NCI-H446 (cell line): ENCODE results near the gene GATA2.

ENCODE experiments used
- DNase-seq, 2 experiments: peaks; one replicate each; lab custom pipeline; 2025; lab: John Stamatoyannopoulos, UW

GATA2 gene

DNA sequence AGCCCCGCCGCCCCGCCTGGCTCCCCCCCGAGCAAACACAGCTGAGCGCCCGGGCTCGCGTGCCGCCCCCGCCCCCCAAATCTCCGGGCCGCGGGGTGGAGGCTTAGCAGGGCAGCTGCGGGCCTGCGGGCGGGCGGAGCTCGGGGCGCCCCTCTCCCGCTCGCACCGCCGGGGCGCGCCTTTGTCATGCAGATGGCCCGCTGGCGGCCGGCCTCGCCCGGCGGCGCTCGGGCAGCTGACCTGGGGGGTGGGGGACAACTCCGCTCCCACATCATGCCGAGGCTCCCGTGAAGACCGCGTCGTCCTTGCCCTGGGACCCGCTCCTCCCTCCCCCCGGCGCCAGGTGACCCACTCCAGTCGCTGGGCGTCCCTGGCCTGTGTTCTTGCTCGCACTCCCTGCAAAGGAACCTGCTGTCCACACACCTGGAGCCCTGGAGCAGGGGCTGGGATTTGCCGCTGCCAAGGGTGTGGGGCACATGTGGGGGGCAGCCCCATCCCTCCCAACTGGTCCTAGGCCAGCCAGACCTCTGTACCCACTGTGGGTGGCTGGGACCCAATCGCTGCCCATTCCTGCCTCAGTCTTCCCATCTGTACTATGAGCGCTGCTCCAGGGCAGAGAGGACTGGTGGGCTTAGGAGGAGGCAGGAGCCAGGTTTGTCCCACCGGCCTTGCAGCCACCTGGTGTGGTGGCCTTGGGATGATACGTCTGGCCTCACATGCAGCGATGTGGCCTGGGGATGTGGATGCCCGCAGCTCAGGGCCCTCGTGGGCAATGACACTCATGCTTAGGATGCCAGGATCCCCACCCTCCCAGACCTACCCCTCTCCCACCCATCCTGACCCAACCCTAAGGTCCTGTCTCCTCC, 59.8 kb downstream of the GATA2 start:
- DNase-seq = no peak

DNA sequence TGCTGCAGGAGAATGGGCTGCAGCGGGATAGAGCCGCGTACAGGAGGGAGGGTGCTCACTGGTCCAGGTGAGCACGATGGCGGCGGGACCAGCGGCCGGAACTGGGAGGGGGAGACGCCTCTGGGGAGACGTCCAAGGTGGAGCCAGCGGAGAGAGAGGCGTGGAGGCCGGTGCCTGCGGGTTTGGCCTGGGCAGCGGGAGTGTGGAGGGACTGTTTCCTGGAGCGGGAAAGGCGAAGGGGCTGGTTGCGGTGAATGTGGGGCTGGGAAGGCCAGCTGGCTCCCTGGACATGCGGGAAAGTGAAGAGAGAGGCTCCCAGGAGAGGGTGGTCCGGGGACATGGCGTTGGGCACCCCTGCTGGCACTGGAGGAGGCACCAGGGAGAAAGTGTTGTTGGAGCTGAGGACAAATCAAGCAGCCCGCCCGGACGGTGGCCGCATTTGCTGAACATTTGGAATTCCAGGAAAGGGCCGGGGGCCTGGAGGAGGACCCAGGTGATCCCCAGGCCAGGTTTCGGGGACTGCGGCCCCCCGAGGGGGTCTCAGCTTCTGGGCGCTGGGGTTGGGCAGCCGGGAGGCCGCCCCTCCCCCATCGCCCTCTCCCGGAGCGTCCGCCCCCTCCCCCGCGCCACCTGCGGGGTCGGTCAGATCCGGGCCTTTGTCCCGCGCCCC, 60.6 kb downstream of the GATA2 start:
- DNase-seq = no peak

DNA sequence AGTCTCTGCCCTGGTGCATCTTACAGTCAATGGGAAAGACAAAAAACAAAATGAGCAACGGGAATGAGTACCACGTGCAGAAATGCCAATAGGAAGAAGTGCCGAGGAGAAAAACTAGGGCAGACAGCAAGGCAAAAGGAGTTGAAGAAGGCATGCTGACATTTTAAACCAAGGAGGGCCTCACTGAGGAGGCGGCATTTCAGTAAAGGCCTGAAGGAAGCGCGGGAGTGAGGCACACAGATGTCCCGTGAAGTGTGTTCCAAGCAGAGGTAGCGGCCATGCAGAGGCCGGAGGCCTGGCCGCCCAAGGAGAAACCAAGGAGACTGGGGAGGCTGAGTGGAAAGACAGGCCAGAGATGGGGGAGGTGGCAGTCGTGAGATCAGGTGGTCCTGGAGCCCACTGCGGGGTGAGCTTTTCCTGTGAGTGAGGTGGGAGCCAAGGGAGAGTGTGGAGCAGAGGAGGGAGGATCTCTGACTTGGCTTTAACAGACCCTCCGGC, 61.1 kb downstream of the GATA2 start:
- no peak for DNase-seq

DNA sequence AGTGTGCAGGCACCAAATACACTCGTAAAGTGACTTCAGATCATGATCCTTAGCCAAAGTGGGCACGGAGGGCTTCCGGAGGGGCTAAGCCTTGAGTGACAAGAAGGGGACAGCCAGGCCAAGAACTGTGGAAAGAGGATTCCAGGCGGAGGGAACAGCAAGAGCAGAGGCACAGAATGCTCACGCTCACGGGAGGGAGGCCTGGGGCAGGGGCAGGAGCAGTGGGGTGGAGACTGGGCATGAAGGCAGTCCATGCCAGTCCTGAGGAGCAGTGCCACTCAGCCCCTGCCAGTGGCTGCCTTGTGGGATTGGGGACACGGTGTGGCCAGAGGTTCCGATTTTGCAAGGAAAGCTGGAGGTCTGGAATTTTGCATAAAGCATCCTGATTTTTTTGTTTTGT, 62.3 kb downstream of the GATA2 start:
- DNase-seq = no peak

DNA sequence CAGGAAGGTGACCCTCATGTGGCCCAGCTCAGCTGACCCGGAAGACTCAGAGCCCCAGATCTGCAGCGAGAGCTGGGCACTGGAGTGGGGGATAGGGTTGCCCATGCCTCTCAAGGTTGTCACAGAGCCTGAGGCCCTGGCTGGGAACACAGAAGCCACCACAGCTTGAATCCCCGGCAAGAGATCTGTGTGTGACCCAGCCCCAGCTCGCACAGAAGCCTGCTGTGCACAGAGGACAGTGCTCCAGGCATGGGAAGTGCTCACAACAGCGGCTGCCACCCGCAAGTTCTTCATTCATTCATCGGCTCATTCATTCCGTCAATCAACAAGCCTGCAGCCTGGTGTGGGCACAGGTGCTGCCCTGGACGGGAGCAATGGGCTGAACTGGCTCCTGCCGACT, 62.7 kb downstream of the GATA2 start:
- DNase-seq = no peak

DNA sequence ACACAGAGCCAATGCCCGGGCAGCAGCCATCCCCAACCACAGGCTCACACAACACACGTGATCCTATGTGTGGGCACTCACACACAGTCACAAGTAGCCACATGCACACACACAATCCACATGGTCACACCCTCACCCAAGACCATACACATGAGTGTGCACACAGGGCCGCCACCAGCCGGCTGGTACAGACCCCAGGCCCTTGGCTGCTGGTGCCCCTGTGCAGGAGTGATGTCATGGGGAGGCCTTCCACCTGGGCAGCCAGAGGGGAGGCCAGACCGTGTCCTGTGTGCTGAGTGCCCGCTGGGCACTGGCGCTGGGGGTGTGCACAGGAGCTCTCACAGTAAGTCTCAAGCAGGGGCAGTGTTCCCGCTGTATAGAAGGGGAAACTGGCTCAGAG, 63.2 kb downstream of the GATA2 start:
- no peak for DNase-seq
